HL-60 (cell line): Measurements from ENCODE around the gene ACSL5.

ENCODE experiments used
- CTCF ChIP-seq: IDR thresholded peaks from one replicate; pipeline ENCODE4 v1.5.1; 2011; ENCODE audit warnings: low read length, control low read depth, inconsistent platforms; ENCODE audit not compliant: insufficient read depth
- POLR2AphosphoS5 ChIP-seq: IDR thresholded peaks from 2 replicates; pipeline ENCODE4 v1.6.1; 2012; ENCODE audit warnings: low read depth
- REST ChIP-seq: IDR thresholded peaks from 2 replicates; pipeline ENCODE4 v1.6.1; 2012; ENCODE audit warnings: low read depth; ENCODE audit not compliant: insufficient replicate concordance

- TF ChIP-seq REST (no peak), CTCF (no peak), POLR2AphosphoS5 (no peak)
These were observed 20.9 kb upstream of the ACSL5 start for GRCh38 chr10:112353046-112353445.
